ENCODE results near the gene FGD5. TPM values are rescaled to one million over a fixed set of nuclear protein-coding genes. Genes with fewer than 3 reads are reported as not detected.

The FGD5 gene
- total and polyA plus RNA-seq, 2 donors (not counting 1 experiment from before 2014, with no cell fraction given) = not detected

GRCh38 chr3:14844386-14845170, 25.8 kb downstream of the FGD5 start:
- POLR2A ChIA-PET = no interaction called here
- Histone ChIP-seq H3K4me1 (ENCODE audit: control insufficient read depth in 2 of 2, insufficient read depth in 2 of 2, low read length in 2 of 2) (peaks cover 9 to 17% of the 10 kb centered on the region in 2 donors), H4K20me1 (ENCODE audit: control insufficient read depth, insufficient read depth, low read length, poor library complexity, severe bottlenecking) (no peaks in the 10 kb centered on the region), H3K9me3 (ENCODE audit: control extremely low read depth in 1 of 3, control insufficient read depth in 2 of 3, insufficient read depth in 1 of 3, low read length in 2 of 3) (peaks cover 0 to 8% (median 0%) of the 10 kb centered on the region in 3 donors), H3K27me3 (replicated peaks in 1 of 4; ENCODE audit: control extremely low read depth in 1 of 4, control insufficient read depth in 3 of 4, insufficient read depth in 4 of 4, low read length in 3 of 4) (peaks cover 0 to 5% (median 2%) of the 10 kb centered on the region in 4 experiments), H3K9ac (ENCODE audit: low read length) (no peak overlapping the region), H3K4me3 (ENCODE audit: control extremely low read depth in 1 of 5, extremely low read depth in 1 of 5, insufficient read depth in 1 of 5, low read depth in 2 of 5, low read length in 4 of 5) (no peak overlapping the region), H3K36me3 (replicated peaks in 1 of 2; ENCODE audit: control extremely low read depth in 1 of 2, control insufficient read depth in 1 of 2, extremely low read depth in 1 of 2, insufficient read depth in 2 of 2, low read length in 1 of 2) (no peaks in the 10 kb centered on the region), H2AFZ (ENCODE audit: insufficient read depth, low read depth, low read length, poor library complexity, severe bottlenecking) (no peak overlapping the region), H3K27ac (ENCODE audit: low read length in 2 of 2) (no peak overlapping the region), H3K79me2 (ENCODE audit: control insufficient read depth, insufficient read depth, low read length) (no peaks in the 10 kb centered on the region), H3K4me2 (replicated peaks; ENCODE audit: low read depth, low read length, poor library complexity, severe bottlenecking) (no peak overlapping the region)
- WGBS (ENCODE audit: insufficient coverage) = 73% methylated on average over 3 of the region's 7 CpGs
- Mint-ChIP-seq H3K4me3 (no peak overlapping the region), H3K27me3 (peaks cover 9% of the 10 kb centered on the region), H3K27ac (no peak overlapping the region), H3K4me1 (peaks cover 28% of the 10 kb centered on the region), H3K9me3 (ENCODE audit: insufficient read depth) (no peaks in the 10 kb centered on the region)
- no peak for DNase-seq
- no peak for ATAC-seq (ENCODE audit: low read depth)
- TF ChIP-seq, protein P1, sequence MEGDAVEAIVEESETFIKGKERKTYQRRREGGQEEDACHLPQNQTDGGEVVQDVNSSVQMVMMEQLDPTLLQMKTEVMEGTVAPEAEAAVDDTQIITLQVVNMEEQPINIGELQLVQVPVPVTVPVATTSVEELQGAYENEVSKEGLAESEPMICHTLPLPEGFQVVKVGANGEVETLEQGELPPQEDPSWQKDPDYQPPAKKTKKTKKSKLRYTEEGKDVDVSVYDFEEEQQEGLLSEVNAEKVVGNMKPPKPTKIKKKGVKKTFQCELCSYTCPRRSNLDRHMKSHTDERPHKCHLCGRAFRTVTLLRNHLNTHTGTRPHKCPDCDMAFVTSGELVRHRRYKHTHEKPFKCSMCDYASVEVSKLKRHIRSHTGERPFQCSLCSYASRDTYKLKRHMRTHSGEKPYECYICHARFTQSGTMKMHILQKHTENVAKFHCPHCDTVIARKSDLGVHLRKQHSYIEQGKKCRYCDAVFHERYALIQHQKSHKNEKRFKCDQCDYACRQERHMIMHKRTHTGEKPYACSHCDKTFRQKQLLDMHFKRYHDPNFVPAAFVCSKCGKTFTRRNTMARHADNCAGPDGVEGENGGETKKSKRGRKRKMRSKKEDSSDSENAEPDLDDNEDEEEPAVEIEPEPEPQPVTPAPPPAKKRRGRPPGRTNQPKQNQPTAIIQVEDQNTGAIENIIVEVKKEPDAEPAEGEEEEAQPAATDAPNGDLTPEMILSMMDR (IDR thresholded peaks at IDR 0.05) = no peak
- no peak for TF ChIP-seq EZH2 (IDR thresholded peaks at IDR 0.05; ENCODE audit: borderline replicate concordance, insufficient read depth, low read depth, low read length, poor library complexity, severe bottlenecking)
- intact Hi-C loops (cut with micrococcal nuclease) = no loop called here
- CTCF ChIA-PET = no interaction called here

DNA sequence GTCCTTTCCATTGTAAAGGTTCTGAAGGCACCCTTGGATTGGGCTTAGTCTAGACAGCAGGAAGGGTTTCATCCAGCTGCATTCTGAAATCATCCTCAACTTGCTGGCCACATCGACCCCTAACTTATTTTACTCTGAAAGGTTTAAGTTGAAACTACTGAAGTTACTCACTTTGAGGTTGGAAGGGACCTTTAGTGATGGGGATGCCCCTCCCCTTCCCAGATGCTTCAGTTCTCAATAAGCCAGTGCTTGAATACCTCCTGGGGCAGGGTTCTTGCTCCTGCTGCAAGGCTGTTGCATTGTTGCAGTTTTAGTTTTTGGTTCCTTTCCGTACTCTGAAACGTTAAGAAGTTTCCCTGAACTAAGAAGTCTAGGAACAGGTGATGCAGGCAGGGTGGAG, 26.4 kb downstream of the FGD5 start:
- no CpG with 5 or more reads among the region's 3 CpGs for WGBS (ENCODE audit: insufficient coverage)
- intact Hi-C loops (cut with micrococcal nuclease) = no loop called here
- DNase-seq = no peak
- Histone ChIP-seq H3K9ac (ENCODE audit: low read length) (no peak overlapping the region), H3K4me2 (replicated peaks; ENCODE audit: low read depth, low read length, poor library complexity, severe bottlenecking) (no peak overlapping the region), H3K9me3 (ENCODE audit: control extremely low read depth in 1 of 3, control insufficient read depth in 2 of 3, insufficient read depth in 1 of 3, low read length in 2 of 3) (peaks cover 0 to 8% (median 0%) of the 10 kb centered on the region in 3 donors), H3K4me1 (ENCODE audit: control insufficient read depth in 2 of 2, insufficient read depth in 2 of 2, low read length in 2 of 2) (peaks cover 9 to 17% of the 10 kb centered on the region in 2 donors), H3K27me3 (replicated peaks in 1 of 4; ENCODE audit: control extremely low read depth in 1 of 4, control insufficient read depth in 3 of 4, insufficient read depth in 4 of 4, low read length in 3 of 4) (peaks cover 0 to 5% (median 2%) of the 10 kb centered on the region in 4 experiments), H3K36me3 (replicated peaks in 1 of 2; ENCODE audit: control extremely low read depth in 1 of 2, control insufficient read depth in 1 of 2, extremely low read depth in 1 of 2, insufficient read depth in 2 of 2, low read length in 1 of 2) (no peaks in the 10 kb centered on the region), H3K4me3 (ENCODE audit: control extremely low read depth in 1 of 5, extremely low read depth in 1 of 5, insufficient read depth in 1 of 5, low read depth in 2 of 5, low read length in 4 of 5) (no peak overlapping the region), H4K20me1 (ENCODE audit: control insufficient read depth, insufficient read depth, low read length, poor library complexity, severe bottlenecking) (no peaks in the 10 kb centered on the region), H3K27ac (ENCODE audit: low read length in 2 of 2) (no peak overlapping the region), H3K79me2 (ENCODE audit: control insufficient read depth, insufficient read depth, low read length) (no peaks in the 10 kb centered on the region), H2AFZ (ENCODE audit: insufficient read depth, low read depth, low read length, poor library complexity, severe bottlenecking) (no peak overlapping the region)
- Mint-ChIP-seq H3K27me3 (peaks cover 9% of the 10 kb centered on the region), H3K4me3 (no peak overlapping the region), H3K27ac (no peak overlapping the region), H3K4me1 (peaks cover 30% of the 10 kb centered on the region), H3K9me3 (ENCODE audit: insufficient read depth) (no peaks in the 10 kb centered on the region)
- POLR2A ChIA-PET = no interaction called here
- CTCF ChIA-PET = no interaction called here
- TF ChIP-seq, protein P1 (IDR thresholded peaks at IDR 0.05) = no peak
- no peak for TF ChIP-seq EZH2 (IDR thresholded peaks at IDR 0.05; ENCODE audit: borderline replicate concordance, insufficient read depth, low read depth, low read length, poor library complexity, severe bottlenecking)
- no peak for ATAC-seq (ENCODE audit: low read depth)
